SK-N-SH (cell line): ENCODE measurements around the gene AJUBA. TPM values are rescaled to one million over a fixed set of nuclear protein-coding genes. Genes with fewer than 3 reads are reported as not detected.

Experiments used
- CTCF ChIA-PET: fragments of 300-600, 350-600 bp; formaldehyde crosslinking; extraction: SDS; loops from one replicate; lab custom pipeline; 2021; lab: Yijun Ruan, JAX
- POLR2A ChIA-PET: fragments of 350-600 bp; sonication (Branson Sonifier 250); formaldehyde crosslinking; extraction: SDS; loops from one replicate; lab custom pipeline; 2020; ENCODE audit warnings: antibody characterized with exemption, inconsistent platforms; lab: Yijun Ruan, JAX
- DNase-seq: peaks from one replicate; pipeline ENCODE4 v3.0.0; 2012
- H2AFZ ChIP-seq: fragments of 200-600 bp; sonication (generic); 2 replicates; pipeline ENCODE4 v1.8.1; 2016; ENCODE audit warnings: antibody characterized with exemption, mild to moderate bottlenecking, low read depth
- H3F3A ChIP-seq: fragments of 200-600 bp; sonication (generic); replicated peaks from 2 replicates; pipeline ENCODE3; 2016; ENCODE audit warnings: antibody characterized with exemption, mild to moderate bottlenecking; ENCODE audit not compliant: insufficient read depth
- H3K27ac ChIP-seq, 2 experiments: fragments of 200-500 bp in 1 of 2; fragments of 200-600 bp in 1 of 2; sonication (Bioruptor generic) in 1 of 2; sonication (generic), shearing (Covaris generic) in 1 of 2; 2 replicates each; pipeline versions ENCODE4 v1.5.1 to v1.6.1; 2014 to 2016; ENCODE audit warnings: low read depth in 2 of 2, inconsistent platforms in 1 of 2, low read length in 1 of 2, mild to moderate bottlenecking in 1 of 2, mixed read lengths in 1 of 2
- H3K27me3 ChIP-seq: fragments of 200-600 bp; sonication (generic), shearing (Covaris generic); 2 replicates; pipeline ENCODE4 v1.6.1; 2016; ENCODE audit warnings: mixed run types; ENCODE audit not compliant: insufficient read depth
- H3K36me3 ChIP-seq, 2 experiments: fragments of 200-500 bp in 1 of 2; fragments of 200-600 bp in 1 of 2; sonication (Bioruptor generic) in 1 of 2; sonication (generic) in 1 of 2; replicated peaks in 1 of 2; 2 replicates each; pipeline versions ENCODE3 to v1.5.1; 2014 to 2016; ENCODE audit warnings: low read length in 1 of 2, mild to moderate bottlenecking in 1 of 2; ENCODE audit not compliant: insufficient read depth in 2 of 2, control insufficient read depth in 1 of 2
- H3K4me1 ChIP-seq, 2 experiments: fragments of 200-500 bp in 1 of 2; fragments of 200-600 bp in 1 of 2; sonication (Bioruptor generic) in 1 of 2; sonication (generic), shearing (Covaris generic) in 1 of 2; 2 replicates each; pipeline versions ENCODE4 v1.5.1 to v1.6.1; 2014 to 2016; ENCODE audit warnings: low read depth in 1 of 2, low read length in 1 of 2, mixed run types in 1 of 2; ENCODE audit not compliant: insufficient read depth in 2 of 2, control insufficient read depth in 1 of 2
- H3K4me2 ChIP-seq: fragments of 200-600 bp; sonication (generic), shearing (Covaris generic); 2 replicates; pipeline ENCODE4 v1.6.1; 2017; ENCODE audit warnings: mixed run types
- H3K4me3 ChIP-seq, 2 experiments: fragments of 200-500 bp in 1 of 2; fragments of 200-600 bp in 1 of 2; sonication (Bioruptor generic) in 1 of 2; sonication (generic), shearing (Covaris generic) in 1 of 2; 2 replicates each; pipeline versions ENCODE4 v1.5.1 to v1.8.1; 2014 to 2016; ENCODE audit warnings: low read depth in 2 of 2, inconsistent platforms in 1 of 2, low read length in 1 of 2, mild to moderate bottlenecking in 1 of 2, mixed read lengths in 1 of 2, moderate library complexity in 1 of 2
- H3K79me2 ChIP-seq: fragments of 200-600 bp; sonication (generic); 2 replicates; pipeline ENCODE4 v1.8.1; 2017; ENCODE audit warnings: mild to moderate bottlenecking; ENCODE audit not compliant: insufficient read depth
- H3K9ac ChIP-seq: fragments of 200-600 bp; sonication (generic); 2 replicates; pipeline ENCODE4 v1.6.1; 2017; ENCODE audit warnings: mixed run types
- H3K9me2 ChIP-seq: fragments of 200-600 bp; sonication (generic); 2 replicates; pipeline ENCODE4 v1.6.1; 2017; ENCODE audit warnings: mixed run types
- H3K9me3 ChIP-seq: fragments of 200-600 bp; sonication (generic); 2 replicates; pipeline ENCODE4 v1.6.1; 2017; ENCODE audit warnings: mixed run types, mild to moderate bottlenecking, moderate library complexity
- H4K20me1 ChIP-seq: fragments of 200-600 bp; sonication (generic); 2 replicates; pipeline ENCODE4 v1.6.1; 2017; ENCODE audit warnings: mild to moderate bottlenecking, mixed run types; ENCODE audit not compliant: insufficient read depth
- CHD2 ChIP-seq: fragments of 150-350 bp; IDR thresholded peaks from 2 replicates; pipeline ENCODE4 v1.6.1; 2018; ENCODE audit warnings: low read length; ENCODE audit not compliant: partially characterized antibody
- CTCF ChIP-seq: fragments of 200-600 bp; sonication (generic); IDR thresholded peaks from 2 replicates; pipeline ENCODE4 v1.6.1; 2017; ENCODE audit warnings: antibody characterized with exemption, mild to moderate bottlenecking, moderate library complexity
- ELF1 ChIP-seq: IDR thresholded peaks from 2 replicates; pipeline ENCODE4 v1.4.0; 2012
- EZH2phosphoT487 ChIP-seq: fragments of 200-600 bp; sonication (generic); IDR thresholded peaks from 2 replicates; pipeline ENCODE4 v1.6.1; 2017; ENCODE audit warnings: low read depth, mixed run types, mild to moderate bottlenecking, antibody characterized with exemption, moderate library complexity, borderline replicate concordance
- FOXJ3 ChIP-seq: sonication (generic); formaldehyde crosslinking; IDR thresholded peaks from 2 replicates; pipeline ENCODE4 v1.5.1; 2020; ENCODE audit warnings: mild to moderate bottlenecking, missing genetic modification reagents
- FOXM1 ChIP-seq: IDR thresholded peaks from 2 replicates; pipeline ENCODE4 v1.4.0; 2012; ENCODE audit warnings: low read depth, mild to moderate bottlenecking
- JUND ChIP-seq: IDR thresholded peaks from 2 replicates; pipeline ENCODE4 v1.4.0; 2012
- MAX ChIP-seq: IDR thresholded peaks from 2 replicates; pipeline ENCODE4 v1.4.0; 2012; ENCODE audit warnings: low read depth
- MXI1 ChIP-seq: IDR thresholded peaks from 2 replicates; pipeline ENCODE4 v1.6.1; 2012; ENCODE audit warnings: mild to moderate bottlenecking, low read depth, low read length, improper control_type of control experiment
- PBX3 ChIP-seq: IDR thresholded peaks from 2 replicates; pipeline ENCODE4; 2012
- RAD21 ChIP-seq: IDR thresholded peaks from 2 replicates; pipeline ENCODE4 v1.6.1; 2012; ENCODE audit warnings: mild to moderate bottlenecking, low read length
- RFX5 ChIP-seq: IDR thresholded peaks from 2 replicates; pipeline ENCODE4 v1.6.1; 2012; ENCODE audit warnings: mild to moderate bottlenecking, improper control_type of control experiment, low read length
- RXRA ChIP-seq: IDR thresholded peaks from 2 replicates; pipeline ENCODE4 v1.4.0; 2012; ENCODE audit warnings: low read depth, mild to moderate bottlenecking, borderline replicate concordance
- TCF12 ChIP-seq: IDR thresholded peaks from 2 replicates; pipeline ENCODE4 v1.4.0; 2012
- USF2 ChIP-seq: fragments of 150-350 bp; IDR thresholded peaks from 2 replicates; pipeline ENCODE4 v1.6.1; 2017; ENCODE audit warnings: antibody characterized with exemption, low read length, low read depth, borderline replicate concordance
- polyA plus RNA-seq, 3 experiments: library from polyadenylated mRNA; depleted of rRNA; stranded (reverse); fragments of >200 nt; gene quantifications; 2 replicates each; pipeline ENCODE4 v1.2.3, GENCODE V29; 2012

AJUBA gene
- polyA plus RNA-seq, 1 of the 3 experiments (the other 2 are of a cell fraction): 24.4 TPM

GRCh38 chr14:22977434-22977683, 5.0 kb downstream of the AJUBA start:
- Histone ChIP-seq H3F3A (peaks cover 36% of the 10 kb centered on the region), H4K20me1 (no peaks in the 10 kb centered on the region), H2AFZ (no peak overlapping the region), H3K4me2 (peak overlapping the region; percentile 94), H3K9me3 (no peaks in the 10 kb centered on the region), H3K36me3 (peaks cover 22 to 31% of the 10 kb centered on the region in 2 experiments), H3K27me3 (no peaks in the 10 kb centered on the region), H3K9me2 (no peaks in the 10 kb centered on the region), H3K79me2 (peaks cover 48% of the 10 kb centered on the region), H3K4me3 (0 out of 4 replicates have a peak overlapping the region, but pooled peaks of 1 of the 2 experiments have one; percentile 7), H3K4me1 (peaks cover 41 to 45% of the 10 kb centered on the region in 2 experiments), H3K9ac (peak overlapping the region; percentile 53), H3K27ac (peak overlapping the region; percentile 89 to 92)
- no peak for DNase-seq
- CTCF ChIA-PET: interaction anchor here (0.8 to 34.9 kb wide), 11 partner anchors 8 to 100 kb away, joined by 3 to 1566 read pairs (median 8); partner anchors contain the start of genes AJUBA, CDH24, HAUS4 and PRMT5
- TF ChIP-seq RAD21 (no peak), FOXJ3 (CRISPR knock-in tag) (no peak), CTCF (no peak), CHD2 (no peak), ELF1 (no peak), MXI1 (no peak), RFX5 (no peak), MAX (no peak), FOXM1 (no peak), EZH2phosphoT487 (no peak), RXRA (no peak), PBX3 (no peak), TCF12 (no peak), JUND (no peak), USF2 (no peak)
- TF ChIP-seq, all 33 proteins: peak for 0
- POLR2A ChIA-PET: interaction anchor here (0.8 to 1.6 kb wide), 4 partner anchors 20 to 94 kb away, joined by 3 to 5 read pairs (median 4); partner anchors contain the start of genes HAUS4 and PRMT5
